ENCODE data around the gene RBBP6.
A peak's percentile ranks its signal among the peaks of the same experiment; 100 is the strongest.
"Not testable (repeated sequence)": the region's sequence is repeated elsewhere in the genome, so short reads cannot be mapped to it uniquely, and the experiment has no call there.

The RBBP6 gene

GRCh38 chr16:24539295-24539849 is at the start of gene RBBP6:
RBBP6 (plus strand) TSS chr16:24539566; CDS start chr16:24540627, 1,061 bp downstream.
- DNase-seq (ENCODE audit: extremely low read depth in 1 of 2, low read depth in 1 of 2), result peak; percentile 86 to 88

GRCh38 chr16:24490866-24491265 is 48.5 kb upstream of the RBBP6 start:
- DNase-seq (ENCODE audit: extremely low read depth in 1 of 2, low read depth in 1 of 2), result no peak

DNA sequence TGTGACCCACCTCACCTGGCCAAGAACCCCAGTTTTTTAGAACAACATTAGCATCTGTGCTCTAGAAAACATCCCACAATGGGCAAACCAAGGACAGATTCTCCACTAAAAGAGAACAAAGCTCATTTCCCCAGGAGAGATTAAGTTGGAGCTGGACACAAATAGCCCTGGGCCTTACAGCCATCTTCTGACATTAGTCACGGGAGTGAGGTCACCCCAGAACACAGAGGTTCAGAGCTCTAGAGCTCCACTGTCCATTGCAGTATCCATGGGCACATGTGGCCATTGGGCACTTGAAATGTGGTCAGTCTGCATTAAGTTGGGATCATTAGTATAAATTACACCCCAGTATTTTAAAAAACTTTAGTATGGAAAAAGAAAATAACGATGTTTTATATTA is 47.6 kb upstream of the RBBP6 start:
- DNase-seq (ENCODE audit: extremely low read depth in 1 of 2, low read depth in 1 of 2), result no peak

- DNase-seq (ENCODE audit: extremely low read depth in 1 of 2, low read depth in 1 of 2), result no peak
Observed at GRCh38 chr16:24493821-24494220, 45.5 kb upstream of the RBBP6 start.

- DNase-seq (ENCODE audit: extremely low read depth in 1 of 2, low read depth in 1 of 2), result not testable (repeated sequence)
Observed at GRCh38 chr16:24495207-24495606, 44.2 kb upstream of the RBBP6 start.

GRCh38 chr16:24497440-24497839 is 41.9 kb upstream of the RBBP6 start:
- no peak for DNase-seq (ENCODE audit: extremely low read depth in 1 of 2, low read depth in 1 of 2)

GRCh38 chr16:24499193-24499814 is 40.1 kb upstream of the RBBP6 start:
- DNase-seq (ENCODE audit: extremely low read depth in 1 of 2, low read depth in 1 of 2), result no peak

- DNase-seq (ENCODE audit: extremely low read depth in 1 of 2, low read depth in 1 of 2), result peak; percentile 14
Observed at GRCh38 chr16:24504472-24505345, 34.7 kb upstream of the RBBP6 start.

- DNase-seq (ENCODE audit: extremely low read depth in 1 of 2, low read depth in 1 of 2), result no peak
Observed at GRCh38 chr16:24505959-24506358, 33.4 kb upstream of the RBBP6 start.

- DNase-seq (ENCODE audit: extremely low read depth in 1 of 2, low read depth in 1 of 2), result no peak
Observed at GRCh38 chr16:24507959-24508480, 31.3 kb upstream of the RBBP6 start.

- DNase-seq (ENCODE audit: extremely low read depth in 1 of 2, low read depth in 1 of 2), result no peak
Observed at GRCh38 chr16:24508614-24509013, 30.8 kb upstream of the RBBP6 start.

DNA sequence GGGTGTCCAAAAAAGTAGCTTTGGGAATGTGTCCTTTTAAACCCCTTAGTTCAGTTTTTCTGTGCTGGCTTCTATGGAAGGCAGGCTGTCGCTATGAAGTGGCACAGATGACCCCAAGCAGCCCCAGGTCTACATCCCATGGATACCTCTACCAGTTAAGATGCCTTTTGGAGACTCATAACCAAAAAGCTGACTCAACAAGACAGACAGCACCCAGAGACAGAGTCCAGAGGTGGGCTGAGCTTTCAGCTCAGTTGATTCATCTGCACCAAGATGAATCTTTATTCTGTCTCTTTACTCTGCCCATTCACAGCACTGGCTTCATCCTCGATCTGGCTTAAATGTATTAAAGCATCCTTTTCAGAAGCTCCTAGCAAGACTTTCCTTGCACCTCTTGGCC is 29.8 kb upstream of the RBBP6 start:
- DNase-seq (ENCODE audit: extremely low read depth in 1 of 2, low read depth in 1 of 2), result no peak

- no peak for DNase-seq (ENCODE audit: extremely low read depth in 1 of 2, low read depth in 1 of 2)
Observed at GRCh38 chr16:24511174-24511573, 28.2 kb upstream of the RBBP6 start.

DNA sequence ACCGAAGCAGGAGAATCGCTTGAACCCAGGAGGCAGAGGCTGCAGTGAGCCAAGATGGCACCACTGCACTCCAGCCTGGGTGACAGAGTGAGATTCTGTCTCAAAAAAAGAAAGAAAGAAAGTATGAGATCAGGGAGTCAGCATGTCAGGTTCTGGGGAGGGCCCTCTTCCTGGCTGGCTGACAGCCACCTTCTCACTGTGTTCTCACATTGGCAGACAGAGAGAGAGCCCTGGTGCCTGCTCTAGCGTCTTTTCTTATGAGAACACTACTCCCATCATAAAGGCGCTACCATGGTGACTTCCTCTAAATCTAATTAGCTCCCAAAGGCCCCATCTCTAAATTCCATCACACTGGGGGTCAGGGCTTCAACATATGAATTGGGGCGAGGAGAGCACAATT is 27.6 kb upstream of the RBBP6 start:
- DNase-seq (ENCODE audit: extremely low read depth in 1 of 2, low read depth in 1 of 2), result no peak

DNA sequence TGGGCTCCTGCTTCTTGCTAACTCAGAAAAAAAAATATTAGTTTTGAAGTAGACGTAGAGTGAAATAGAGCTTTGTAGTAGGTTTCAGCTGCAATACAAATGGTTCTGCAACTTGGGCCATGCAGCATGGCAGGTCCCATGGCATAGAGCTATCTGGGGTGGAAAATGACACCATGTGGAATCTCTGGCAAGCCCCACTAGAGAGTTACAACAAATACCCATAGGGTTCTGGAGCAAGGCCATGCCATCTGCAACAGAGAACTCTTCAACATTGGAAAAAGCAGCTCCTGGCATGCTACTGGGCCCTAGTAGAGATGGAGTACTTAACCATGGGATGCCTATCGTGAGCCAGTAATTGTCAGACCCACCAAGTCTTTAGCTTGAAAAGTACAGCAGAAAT is 25.3 kb upstream of the RBBP6 start:
- no peak for DNase-seq (ENCODE audit: extremely low read depth in 1 of 2, low read depth in 1 of 2)

- no peak for DNase-seq (ENCODE audit: extremely low read depth in 1 of 2, low read depth in 1 of 2)
Observed at GRCh38 chr16:24515186-24515585, 24.2 kb upstream of the RBBP6 start.

DNA sequence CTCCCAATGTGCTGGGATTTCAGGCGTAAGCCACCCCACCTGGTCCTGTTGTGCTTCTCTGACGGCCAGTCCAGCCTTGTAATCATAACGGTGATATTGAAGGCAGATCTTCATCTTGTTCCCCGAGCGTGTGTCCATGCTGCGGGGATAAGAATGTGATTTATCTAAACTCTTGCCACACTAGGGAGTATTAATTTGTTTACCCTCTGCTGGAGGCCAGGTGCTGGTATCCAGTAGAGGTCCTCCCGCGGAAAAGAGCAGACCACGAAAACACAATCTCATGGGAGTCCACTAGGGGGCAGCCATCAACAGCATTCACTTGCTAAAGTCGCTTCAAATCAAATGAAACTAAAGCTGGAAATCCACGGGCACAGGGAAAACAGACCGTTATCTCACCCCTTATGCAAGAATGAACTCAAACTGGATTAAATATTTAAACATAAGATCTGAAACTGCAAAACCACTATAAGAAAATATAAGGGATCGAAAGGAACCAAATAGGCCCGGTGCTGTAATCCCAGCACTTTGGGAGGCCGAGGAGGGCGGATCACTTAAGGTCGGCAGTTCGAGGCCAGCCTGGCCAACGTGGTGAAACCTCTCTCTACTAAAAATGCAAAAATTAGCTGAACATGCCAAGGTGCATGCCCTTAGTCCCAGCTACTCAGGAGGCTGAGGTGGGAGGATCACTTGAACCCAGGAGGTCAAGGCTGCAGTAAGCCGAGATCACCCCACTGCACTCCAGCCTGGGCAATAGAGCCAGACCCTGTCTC is 22.3 kb upstream of the RBBP6 start:
- DNase-seq (ENCODE audit: extremely low read depth in 1 of 2, low read depth in 1 of 2), result peak; percentile 41 to 56

DNA sequence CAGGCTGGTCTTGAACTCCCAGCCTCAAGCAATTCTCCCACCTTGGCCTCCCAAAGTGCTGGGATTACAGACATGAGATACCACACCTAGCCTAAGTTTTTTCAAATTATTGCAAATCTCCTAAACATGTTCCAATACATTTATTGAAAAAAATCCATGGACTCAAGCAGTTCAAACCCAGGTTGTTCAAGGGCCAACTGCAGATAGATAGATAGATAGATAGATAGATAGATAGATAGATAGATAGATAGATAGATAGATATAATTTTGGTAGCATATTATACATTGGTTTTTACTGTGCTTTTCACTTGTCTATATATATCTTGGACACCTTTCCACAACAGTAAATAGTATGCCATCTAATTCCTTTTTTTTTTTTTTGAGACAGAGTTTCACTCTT is 20.9 kb upstream of the RBBP6 start:
- DNase-seq (ENCODE audit: extremely low read depth in 1 of 2, low read depth in 1 of 2), result no peak

GRCh38 chr16:24520983-24521382 is 18.4 kb upstream of the RBBP6 start:
- no peak for DNase-seq (ENCODE audit: extremely low read depth in 1 of 2, low read depth in 1 of 2)

- no peak for DNase-seq (ENCODE audit: extremely low read depth in 1 of 2, low read depth in 1 of 2)
Observed at GRCh38 chr16:24522751-24523150, 16.6 kb upstream of the RBBP6 start.

DNA sequence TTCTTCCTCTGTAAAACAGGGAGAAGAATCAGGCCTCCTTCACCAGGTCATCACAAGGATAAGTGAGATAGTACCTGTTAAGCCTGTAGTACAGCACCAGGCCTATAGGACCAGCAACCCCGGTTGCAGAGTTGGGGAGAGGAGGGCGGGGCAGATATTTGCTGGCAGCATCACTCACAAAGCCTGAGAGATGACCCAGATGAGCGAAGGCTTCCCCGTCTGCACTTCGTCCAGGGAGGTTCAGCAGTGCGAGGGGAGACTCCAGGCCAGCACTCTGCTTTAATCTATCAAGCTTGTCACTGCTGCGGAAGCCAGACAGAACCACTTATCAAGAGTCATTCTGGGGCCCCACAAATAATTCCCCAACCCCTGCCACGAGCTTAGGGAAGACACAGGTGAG is 15.8 kb upstream of the RBBP6 start:
- no peak for DNase-seq (ENCODE audit: extremely low read depth in 1 of 2, low read depth in 1 of 2)
